NCI-H128 (cell line): ENCODE data around the gene TEAD1.

Source experiments
- DNase-seq: peaks from one replicate; lab custom pipeline; 2025; ENCODE audit not compliant: unreplicated experiment; lab: John Stamatoyannopoulos, UW

Gene TEAD1

DNA sequence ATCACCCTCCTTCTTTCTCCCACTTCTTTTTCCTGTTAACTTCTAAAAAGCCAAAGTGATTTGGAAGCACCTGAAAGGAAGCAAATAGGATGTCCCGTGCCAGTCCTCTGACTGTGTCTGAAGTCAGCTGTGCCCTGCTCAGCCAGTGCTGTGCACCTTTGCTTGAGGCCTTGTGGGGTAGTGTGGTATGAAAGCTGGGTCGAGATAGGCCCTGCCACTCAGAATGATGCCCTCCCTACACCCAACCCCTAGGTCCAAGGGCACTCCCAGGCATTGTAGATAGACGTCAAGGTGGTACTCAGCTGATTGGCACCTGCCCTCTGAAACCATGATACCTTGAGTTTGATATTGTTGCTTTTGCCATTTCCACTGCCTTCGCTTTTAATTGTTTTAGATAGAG is 251.3 kb downstream of the TEAD1 start:
- DNase-seq, result no peak

DNA sequence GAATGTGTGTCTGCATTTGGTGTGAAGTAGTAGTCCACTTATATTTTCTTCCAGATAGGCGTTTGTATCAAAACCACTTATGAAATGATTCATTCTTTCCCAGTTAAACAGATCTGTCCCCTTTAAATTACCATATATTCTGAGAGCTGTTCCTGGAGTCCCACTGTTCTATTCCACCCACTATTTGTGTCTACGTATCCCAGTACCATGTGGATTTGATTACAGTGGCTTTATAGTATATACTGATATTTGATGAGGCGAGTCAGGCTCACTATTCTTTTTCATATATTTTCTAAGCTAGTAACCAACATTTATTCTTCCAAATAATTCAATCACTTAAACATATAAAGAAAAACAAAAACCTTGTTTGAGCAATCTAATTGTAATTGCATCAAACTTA is 253.0 kb downstream of the TEAD1 start:
- DNase-seq, result no peak

GRCh38 chr11:12927886-12928285 is 253.7 kb downstream of the TEAD1 start:
- no peak for DNase-seq

DNA sequence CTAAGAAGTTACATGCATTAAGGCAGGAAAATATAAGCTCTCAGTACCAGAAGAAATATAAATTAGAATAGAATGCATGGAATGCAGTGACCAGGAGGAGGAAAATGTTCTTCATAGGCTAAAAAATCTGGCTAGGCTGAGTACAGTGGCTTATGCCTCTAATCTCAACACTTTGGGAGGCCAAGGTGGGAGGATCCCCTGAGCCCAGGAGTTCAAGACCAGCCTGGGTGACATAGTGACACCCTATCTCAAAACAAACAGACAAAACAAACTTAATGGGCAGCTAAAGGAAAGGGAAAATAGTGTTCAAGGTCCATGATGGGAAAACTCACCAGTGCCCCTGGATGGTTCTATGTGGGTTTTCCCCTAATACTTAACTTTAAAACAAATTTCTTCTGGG is 256.6 kb downstream of the TEAD1 start:
- DNase-seq, result no peak

GRCh38 chr11:12932485-12932884 is 258.3 kb downstream of the TEAD1 start:
- DNase-seq, result no peak

GRCh38 chr11:12936200-12936599 is 262.0 kb downstream of the TEAD1 start:
- no peak for DNase-seq

GRCh38 chr11:12938590-12939247 is 264.5 kb downstream of the TEAD1 start:
- DNase-seq, result no peak

DNA sequence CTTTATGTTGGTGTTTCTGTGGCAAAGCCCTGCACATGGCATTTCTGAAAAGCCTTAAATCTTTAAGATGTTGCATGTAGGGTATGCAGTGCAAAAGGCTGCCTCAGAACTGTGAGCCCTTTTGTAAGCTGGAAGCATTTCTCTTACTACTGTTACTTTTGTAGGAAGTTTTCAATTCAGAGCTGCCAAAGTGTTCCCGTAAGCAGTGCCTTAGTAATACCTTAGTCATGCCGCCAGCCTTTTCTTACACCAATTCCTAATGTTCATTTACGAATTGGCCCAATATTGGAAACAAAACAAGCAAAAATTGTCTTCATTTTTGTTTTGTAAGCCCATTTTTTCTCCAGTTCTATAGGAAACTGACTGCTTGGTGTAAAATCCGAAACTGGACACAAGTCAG is 267.4 kb downstream of the TEAD1 start:
- DNase-seq, result no peak

DNA sequence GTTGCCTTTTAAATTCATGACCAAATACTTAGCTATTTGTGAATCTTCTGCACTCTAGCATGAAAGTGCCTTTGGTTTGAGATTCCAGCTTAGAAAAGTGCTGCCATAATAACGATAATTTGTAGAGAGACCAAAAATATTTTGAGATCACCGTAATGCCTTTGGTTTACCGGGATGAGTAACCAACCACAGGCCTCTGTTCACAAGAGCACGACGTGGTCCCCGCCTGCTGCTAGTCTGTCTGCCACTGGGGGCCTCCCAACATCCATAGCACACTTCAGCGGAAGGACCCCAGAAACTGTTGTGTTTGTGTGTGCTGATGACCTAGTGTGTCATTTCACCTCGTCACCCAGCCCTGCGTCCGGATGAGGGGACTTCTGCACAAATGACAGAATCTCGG is 267.9 kb downstream of the TEAD1 start:
- no peak for DNase-seq

- no peak for DNase-seq
Measured at GRCh38 chr11:12943311-12943710, 269.1 kb downstream of the TEAD1 start.

DNA sequence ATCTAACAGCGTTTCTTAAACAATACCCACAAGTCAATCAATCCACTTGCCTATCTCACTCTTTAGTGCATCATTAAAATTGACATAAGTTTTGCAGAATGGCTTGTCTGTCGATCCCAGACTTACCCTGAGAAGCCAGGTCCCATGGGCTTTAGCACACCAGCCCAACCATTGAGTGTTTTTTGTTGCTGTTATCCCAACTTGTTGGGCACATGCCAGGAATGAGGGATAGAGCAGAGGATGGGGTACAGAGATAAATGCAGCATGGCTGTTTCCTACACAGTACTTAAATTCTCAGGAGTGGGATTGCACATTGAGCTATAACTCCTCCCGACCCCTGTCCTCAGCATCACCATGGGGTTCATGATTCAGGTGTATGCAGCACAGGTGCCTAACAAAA is 270.7 kb downstream of the TEAD1 start:
- DNase-seq, result no peak

DNA sequence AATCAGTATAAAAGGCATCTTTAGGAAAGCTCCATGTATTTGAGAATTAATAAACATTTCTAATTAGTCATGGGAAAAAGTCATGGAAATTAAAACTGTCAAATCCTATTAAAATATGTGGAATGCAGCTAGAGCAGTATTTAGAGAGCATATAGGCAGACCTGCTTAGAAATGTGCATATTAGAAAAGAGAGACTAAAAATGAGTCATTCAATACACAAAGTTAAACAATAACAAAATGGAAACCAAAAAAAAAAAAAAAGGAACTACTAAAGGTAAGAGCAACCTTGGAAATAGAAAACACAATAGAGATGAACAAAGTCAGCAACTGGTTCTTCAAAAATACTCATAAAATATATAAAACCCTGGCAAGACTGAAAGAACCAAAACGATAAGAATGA is 275.2 kb downstream of the TEAD1 start:
- no peak for DNase-seq

DNA sequence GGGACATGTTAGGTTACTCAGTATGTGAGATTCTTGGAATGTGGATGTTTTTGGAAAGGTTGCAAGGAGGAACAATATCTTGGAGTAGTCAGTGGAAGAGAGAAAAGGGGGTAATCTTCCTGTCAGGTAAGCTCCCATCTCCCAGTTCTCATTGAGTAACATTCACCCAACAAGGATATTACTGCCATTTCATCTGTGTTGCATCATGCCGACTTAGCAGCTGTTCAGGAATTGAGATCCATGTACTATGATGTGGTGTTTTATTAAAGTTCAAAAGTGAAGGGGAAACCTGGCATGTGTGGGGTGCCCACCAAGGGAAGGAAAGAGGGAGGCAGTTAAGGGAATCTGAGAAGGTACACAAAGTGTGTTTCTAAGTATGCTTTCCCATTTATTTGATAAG is 276.4 kb downstream of the TEAD1 start:
- DNase-seq, result no peak

DNA sequence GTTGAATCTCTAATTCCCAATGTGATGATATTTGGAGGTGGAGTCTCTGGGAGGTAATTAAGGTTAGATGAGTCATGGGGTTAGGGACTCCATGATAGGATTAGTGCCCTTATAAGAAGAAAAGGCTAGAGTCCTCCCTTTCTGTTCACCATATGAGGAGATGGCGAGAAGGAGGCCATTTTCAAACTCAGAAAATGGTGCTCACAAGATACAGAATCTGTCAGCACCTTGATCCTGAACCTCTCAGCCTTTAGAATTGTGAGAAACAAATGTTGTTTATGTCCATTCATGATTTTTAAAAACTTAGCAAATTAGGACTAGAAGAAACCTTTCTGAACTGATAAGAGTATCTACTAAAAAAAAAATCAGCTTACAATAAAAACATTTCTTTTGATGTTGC is 277.2 kb downstream of the TEAD1 start:
- no peak for DNase-seq

DNA sequence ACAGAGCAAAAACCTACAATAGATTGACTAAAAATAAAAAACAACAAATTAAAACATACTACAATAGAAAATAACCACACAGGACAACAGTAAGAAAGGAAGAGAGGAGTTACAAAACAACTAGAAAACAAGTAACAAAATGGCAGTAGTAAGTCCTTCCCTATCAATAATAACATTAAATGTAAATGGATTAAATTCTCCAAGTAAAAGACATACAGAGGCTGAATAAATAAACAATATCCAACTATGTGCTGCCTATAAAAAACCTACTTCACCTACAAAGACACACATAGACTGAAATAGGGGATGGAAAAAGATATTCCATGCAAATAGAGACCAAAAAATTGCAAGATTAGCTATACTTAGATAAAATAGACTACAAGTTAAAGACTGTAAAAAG is 277.9 kb downstream of the TEAD1 start:
- DNase-seq, result no peak

DNA sequence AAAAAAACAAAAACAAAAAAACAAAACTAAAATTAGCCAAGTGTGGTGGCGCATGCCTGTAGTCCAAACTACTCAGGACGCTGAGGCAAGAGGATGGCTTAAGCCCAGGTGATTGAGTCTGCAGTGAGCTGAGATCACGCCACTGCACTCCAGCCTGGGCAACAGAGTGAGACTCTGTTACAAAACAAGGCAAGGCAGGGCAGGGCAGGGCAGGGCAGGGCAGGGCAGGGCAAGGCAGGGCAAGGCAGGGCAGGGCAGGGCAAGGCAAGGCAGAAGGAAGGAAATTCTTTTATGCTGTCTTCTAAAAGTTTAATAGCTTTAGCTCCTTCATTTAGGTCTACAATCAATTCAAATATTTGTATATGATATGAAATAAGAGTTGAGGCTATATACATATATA is 284.8 kb downstream of the TEAD1 start:
- no peak for DNase-seq

- DNase-seq, result no peak
Measured at GRCh38 chr11:12961615-12962014, 287.4 kb downstream of the TEAD1 start.

- no peak for DNase-seq
Measured at GRCh38 chr11:12962306-12962705, 288.1 kb downstream of the TEAD1 start.

DNA sequence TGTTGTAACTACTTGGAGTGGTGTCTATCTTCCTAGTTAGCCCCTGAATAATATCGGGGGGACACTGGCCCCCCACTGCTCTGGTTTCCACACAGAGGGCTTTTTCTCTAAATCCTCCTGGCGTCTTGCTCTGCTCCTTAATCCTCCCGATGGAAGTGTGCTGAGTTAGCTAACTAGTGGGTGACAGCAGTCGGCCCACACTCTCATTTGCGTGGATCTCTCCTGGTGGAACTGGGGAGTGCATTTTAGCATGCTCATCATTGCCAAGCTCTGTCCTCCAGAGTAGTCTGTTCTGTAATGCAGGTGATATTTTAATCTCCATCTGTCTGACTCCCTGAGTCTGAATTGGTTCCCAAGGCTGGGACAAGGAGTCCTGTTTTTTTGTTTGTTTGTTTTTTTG is 288.8 kb downstream of the TEAD1 start:
- DNase-seq, result no peak

DNA sequence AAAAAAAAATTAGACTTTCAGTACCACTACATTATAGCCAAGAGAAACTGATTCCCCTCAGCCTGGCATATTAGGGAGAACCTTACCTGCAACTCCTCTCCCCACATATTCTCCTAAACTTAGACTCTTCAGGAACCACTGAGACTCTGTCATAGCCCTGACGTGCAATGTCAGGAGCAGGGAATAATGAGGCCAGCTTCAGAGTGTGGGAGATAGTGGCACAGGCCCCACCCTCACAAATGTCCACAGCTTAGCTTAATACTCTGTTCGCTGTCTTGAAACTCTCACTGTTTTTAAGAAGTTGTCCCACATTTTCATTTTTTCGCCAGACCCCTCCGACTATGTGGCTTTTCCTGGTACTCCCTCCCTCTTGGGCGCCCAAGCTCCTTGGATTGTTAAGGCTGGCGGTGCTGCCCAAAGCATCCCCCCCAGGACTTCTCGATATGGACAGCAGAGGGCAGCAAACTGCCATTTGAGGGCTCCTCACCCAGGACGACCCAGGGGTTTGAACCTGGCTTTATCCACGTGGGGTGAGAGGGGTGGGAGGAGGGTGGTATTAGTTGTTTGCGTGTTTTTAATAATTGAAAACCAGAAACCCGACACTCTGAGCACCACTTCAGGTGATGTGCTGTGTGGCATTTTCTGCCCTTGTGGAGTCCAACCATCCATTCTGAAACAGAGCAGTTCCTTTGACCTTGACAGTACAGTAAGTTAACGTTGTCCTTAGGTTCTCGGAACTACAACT is 289.7 kb downstream of the TEAD1 start:
- DNase-seq, result peak; percentile 60

DNA sequence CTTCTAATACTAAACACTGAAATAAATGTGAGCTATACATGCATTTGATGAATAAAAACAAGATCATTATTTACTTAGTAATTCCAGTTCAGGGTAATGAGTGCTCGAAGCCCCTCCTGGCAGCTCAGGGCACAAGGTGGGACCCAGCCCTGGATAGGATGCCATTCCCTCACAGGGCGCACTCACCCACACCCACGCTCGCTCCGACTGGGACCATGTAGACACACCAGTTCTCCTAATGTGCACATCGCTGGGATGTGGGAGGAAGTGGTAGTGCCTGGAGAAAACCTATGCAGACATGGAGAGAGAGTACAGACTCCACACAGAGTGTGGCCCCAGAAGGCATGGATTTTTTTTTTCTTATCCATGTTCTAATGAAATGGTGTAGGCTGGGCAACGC is 290.4 kb downstream of the TEAD1 start:
- DNase-seq, result no peak

GRCh38 chr11:12966002-12966401 is 291.8 kb downstream of the TEAD1 start:
- DNase-seq, result no peak

DNA sequence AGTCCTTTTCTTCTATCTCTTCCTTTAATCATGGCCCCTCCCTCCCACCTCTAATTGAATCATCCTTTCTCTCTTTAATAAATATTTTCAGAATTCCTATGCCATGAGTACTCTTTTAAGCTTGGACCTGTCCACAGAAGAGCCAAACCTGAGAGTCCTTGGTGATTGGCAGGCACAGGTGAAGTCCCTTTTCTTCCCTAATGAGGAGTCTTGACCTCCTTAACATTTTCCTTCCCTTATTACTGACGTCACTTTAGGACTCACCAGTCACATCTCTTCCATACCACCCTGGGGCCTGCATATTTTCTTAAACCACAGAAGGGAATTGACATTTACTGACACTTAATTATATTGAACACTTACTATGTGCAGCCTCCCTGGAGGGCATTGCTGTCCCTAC is 293.9 kb downstream of the TEAD1 start:
- no peak for DNase-seq
